ENCODE data around the gene HCRTR1. TPM values are rescaled to one million over a fixed set of nuclear protein-coding genes. Genes with fewer than 3 reads are reported as not detected.

Gene HCRTR1
- total RNA-seq, 8 experiments from 2014 or later = 0.11 to 0.91 (median 0.27) TPM; not detected in 1

GRCh38 chr1:31674626-31675025 is 57.1 kb downstream of the HCRTR1 start:
- WGBS, 10 experiments = 30 to 100% (median 74%) methylated on average over 1 to 6 of the region's 8 CpGs; no CpG with 5 or more reads in 3 of the 10 experiments
- H3K4me3 ChIP-seq = no peak overlapping the region
- in situ Hi-C loops (cut with MboI; ENCODE audit: low pct_unique_long_range_greater_than_20kb in 2 of 9, low sequenced_read_pairs in 9 of 9, unreplicated experiment in 9 of 9) = loop anchor here in 4 of 9 experiments (25.0 kb wide), 3 partner anchors 88 to 288 kb away; partner anchors contain the start of gene ADGRB2 (in 1 of the 4)
- H3K27ac ChIP-seq = no peak overlapping the region
- H3K4me1 ChIP-seq (replicated peaks in 1 of 2) = peaks cover 12 to 14% of the 10 kb centered on the region in 2 donors
- ATAC-seq (replicated peaks in 6 of 8) = peak in 2 of 8 experiments; percentile 3 to 84

DNA sequence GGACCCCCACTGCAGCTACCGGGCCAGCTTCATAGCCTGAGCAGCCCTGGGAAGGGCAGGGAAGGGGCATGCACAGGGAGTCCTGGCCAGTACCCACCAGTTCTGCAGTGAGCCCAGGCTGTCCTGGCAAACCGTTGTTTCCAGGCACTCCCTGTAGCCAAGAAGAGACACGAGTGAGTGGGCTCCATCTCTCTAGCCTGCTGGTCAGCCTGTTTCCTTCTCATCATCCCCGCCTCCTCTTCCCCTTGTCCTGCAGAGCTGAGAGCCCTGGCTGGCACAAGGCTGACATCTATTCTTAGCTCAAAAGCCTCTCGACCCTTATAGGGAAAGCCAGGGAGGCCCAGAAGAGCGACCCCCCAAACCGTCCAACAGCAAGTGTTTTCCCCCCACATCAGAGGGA is 57.7 kb downstream of the HCRTR1 start:
- 17 to 81% (median 57%) methylated on average over 1 to 7 of the region's 7 CpGs; no CpG with 5 or more reads in 2 of the 10 experiments for WGBS, 10 experiments
- H3K4me3 ChIP-seq = no peak overlapping the region
- no peak for ATAC-seq (replicated peaks in 6 of 8)
- in situ Hi-C loops (cut with MboI; ENCODE audit: low pct_unique_long_range_greater_than_20kb in 2 of 9, low sequenced_read_pairs in 9 of 9, unreplicated experiment in 9 of 9) = no loop called here
- no peak overlapping the region for H3K27ac ChIP-seq
- H3K4me1 ChIP-seq (replicated peaks in 1 of 2) = peaks cover 8 to 12% of the 10 kb centered on the region in 2 donors

- Histone ChIP-seq H3K4me3 (no peak overlapping the region), H3K4me1 (replicated peaks in 1 of 2) (peaks cover 8 to 12% of the 10 kb centered on the region in 2 donors), H3K27ac (no peak overlapping the region)
- WGBS, 10 experiments = 55 to 100% (median 88%) methylated on average over 2 to 13 of the region's 14 CpGs
- in situ Hi-C loops (cut with MboI; ENCODE audit: low pct_unique_long_range_greater_than_20kb in 2 of 9, low sequenced_read_pairs in 9 of 9, unreplicated experiment in 9 of 9) = no loop called here
- ATAC-seq (replicated peaks in 6 of 8) = no peak
Measured at GRCh38 chr1:31675756-31676155, 58.3 kb downstream of the HCRTR1 start.

Other genes starting within 250 kb of the HCRTR1 start
- 10 to 100 TPM in 6 of 8 experiments, 1 to 10 TPM in 2; 2.5 to 70.0 (median 22.4) TPM for gene FABP3, start 244.6 kb upstream of the HCRTR1 start, total RNA-seq
- gene SERINC2, start 204.5 kb upstream of the HCRTR1 start, total RNA-seq = 10 to 100 TPM in 4 of 8 experiments, 1 to 10 TPM in 4; 1.4 to 18.8 (median 10.0) TPM
- gene TINAGL1, start 41.2 kb upstream of the HCRTR1 start, total RNA-seq = 100 to 1,000 TPM in 1 of 8 experiments, 1 to 10 TPM in 3, under 1 TPM in 3, not detected in 1; 0.11 to 120 (median 1.7) TPM
- gene PEF1, start 27.2 kb downstream of the HCRTR1 start, total RNA-seq = 10 to 100 TPM; 43.2 to 79.6 (median 54.5) TPM
- 10 to 100 TPM in 2 of 8 experiments, 1 to 10 TPM in 4, under 1 TPM in 2; 0.87 to 39.0 (median 3.8) TPM for gene COL16A1, start 86.3 kb downstream of the HCRTR1 start, total RNA-seq
- gene ADGRB2, start 146.7 kb downstream of the HCRTR1 start, total RNA-seq = 10 to 100 TPM in 7 of 8 experiments, 1 to 10 TPM in 1; 3.7 to 60.2 (median 35.4) TPM
- 1 to 10 TPM in 3 of 8 experiments, under 1 TPM in 5; 0.05 to 4.0 (median 0.65) TPM for gene SPOCD1, start 198.3 kb downstream of the HCRTR1 start, total RNA-seq